Fibroblast of the aortic adventitia (primary cell): ENCODE measurements around the gene SLC39A1. TPM values are rescaled to one million over a fixed set of nuclear protein-coding genes. Genes with fewer than 3 reads are reported as not detected.
"Not testable (repeated sequence)": the region's sequence is repeated elsewhere in the genome, so short reads cannot be mapped to it uniquely, and the experiment has no call there.

ENCODE experiments used
- DNase-seq: peaks from one replicate; pipeline ENCODE4 v3.0.0-alpha.2; 2010; ENCODE audit warnings: low read depth
- H3K4me3 ChIP-seq: 2 replicates; pipeline ENCODE4 v1.5.1; 2011; ENCODE audit warnings: low read depth, mild to moderate bottlenecking, control low read depth, low read length, moderate library complexity
- total RNA-seq: library from RNA; depleted of rRNA; stranded (reverse); fragments of >200 nt; gene quantifications from 2 replicates; pipeline ENCODE4 v1.2.3, GENCODE V29; 2012; ENCODE audit warnings: low replicate concordance
- TF ChIP-seq, protein P1 (sequence below): IDR thresholded peaks from 2 replicates; pipeline ENCODE4 v1.5.1; 2011; ENCODE audit warnings: mild to moderate bottlenecking, low read length, control low read depth, inconsistent platforms; ENCODE audit not compliant: insufficient read depth

The SLC39A1 gene
- total RNA-seq, 1 donor = 85.9 TPM

DNA sequence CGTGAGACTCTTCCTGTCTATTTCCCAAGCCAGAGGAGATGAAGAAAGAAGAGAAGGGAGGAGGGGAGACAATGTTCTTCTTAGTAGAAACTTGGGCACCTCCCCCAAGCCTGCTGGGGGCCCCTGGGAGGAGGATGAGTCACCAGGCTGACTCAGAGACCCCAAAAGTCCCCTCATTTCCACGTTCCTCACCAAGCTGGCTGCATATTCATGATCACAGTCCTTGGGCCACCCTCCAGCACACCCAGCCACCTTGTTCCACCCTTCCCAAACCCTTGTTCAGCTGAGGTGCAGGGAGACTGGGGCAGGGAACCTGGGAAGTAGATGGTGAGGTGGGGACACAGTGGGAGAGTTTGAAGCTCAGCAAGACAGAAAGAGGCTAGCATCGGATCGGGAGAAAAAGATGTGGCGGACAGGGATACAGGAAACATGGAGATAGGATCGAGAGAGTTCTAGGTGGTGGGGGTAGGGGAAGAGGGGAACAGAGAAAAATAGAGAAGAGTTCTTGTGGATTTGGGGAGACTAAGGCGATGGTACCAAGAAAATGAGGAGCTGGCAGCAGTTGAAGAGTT lies 22.1 kb upstream of the SLC39A1 start:
- H3K4me3 ChIP-seq = peak overlapping the region; percentile 96
- peak; percentile 70 for DNase-seq

GRCh38 chr1:153984123-153984894 lies 21.0 kb upstream of the SLC39A1 start:
- H3K4me3 ChIP-seq = peak overlapping the region; percentile 96
- DNase-seq = no peak
- TF ChIP-seq, protein P1, sequence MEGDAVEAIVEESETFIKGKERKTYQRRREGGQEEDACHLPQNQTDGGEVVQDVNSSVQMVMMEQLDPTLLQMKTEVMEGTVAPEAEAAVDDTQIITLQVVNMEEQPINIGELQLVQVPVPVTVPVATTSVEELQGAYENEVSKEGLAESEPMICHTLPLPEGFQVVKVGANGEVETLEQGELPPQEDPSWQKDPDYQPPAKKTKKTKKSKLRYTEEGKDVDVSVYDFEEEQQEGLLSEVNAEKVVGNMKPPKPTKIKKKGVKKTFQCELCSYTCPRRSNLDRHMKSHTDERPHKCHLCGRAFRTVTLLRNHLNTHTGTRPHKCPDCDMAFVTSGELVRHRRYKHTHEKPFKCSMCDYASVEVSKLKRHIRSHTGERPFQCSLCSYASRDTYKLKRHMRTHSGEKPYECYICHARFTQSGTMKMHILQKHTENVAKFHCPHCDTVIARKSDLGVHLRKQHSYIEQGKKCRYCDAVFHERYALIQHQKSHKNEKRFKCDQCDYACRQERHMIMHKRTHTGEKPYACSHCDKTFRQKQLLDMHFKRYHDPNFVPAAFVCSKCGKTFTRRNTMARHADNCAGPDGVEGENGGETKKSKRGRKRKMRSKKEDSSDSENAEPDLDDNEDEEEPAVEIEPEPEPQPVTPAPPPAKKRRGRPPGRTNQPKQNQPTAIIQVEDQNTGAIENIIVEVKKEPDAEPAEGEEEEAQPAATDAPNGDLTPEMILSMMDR = no peak

More for the DNA sequence above, 22.1 kb upstream of the SLC39A1 start:
- TF ChIP-seq, protein P1 = no peak

- DNase-seq, H3K4me3 ChIP-seq: not testable (repeated sequence)
Observed at GRCh38 chr1:153981735-153982134, 18.4 kb upstream of the SLC39A1 start.

- DNase-seq = not testable (repeated sequence)
Observed at GRCh38 chr1:153979091-153979490, 15.8 kb upstream of the SLC39A1 start.

GRCh38 chr1:153978274-153978909 lies 15.1 kb upstream of the SLC39A1 start:
- TF ChIP-seq, protein P1 = no peak
- peak overlapping the region; percentile 98 for H3K4me3 ChIP-seq
- DNase-seq = no peak

More at GRCh38 chr1:153979091-153979490, 15.8 kb upstream of the SLC39A1 start:
- not testable (repeated sequence) for H3K4me3 ChIP-seq

DNA sequence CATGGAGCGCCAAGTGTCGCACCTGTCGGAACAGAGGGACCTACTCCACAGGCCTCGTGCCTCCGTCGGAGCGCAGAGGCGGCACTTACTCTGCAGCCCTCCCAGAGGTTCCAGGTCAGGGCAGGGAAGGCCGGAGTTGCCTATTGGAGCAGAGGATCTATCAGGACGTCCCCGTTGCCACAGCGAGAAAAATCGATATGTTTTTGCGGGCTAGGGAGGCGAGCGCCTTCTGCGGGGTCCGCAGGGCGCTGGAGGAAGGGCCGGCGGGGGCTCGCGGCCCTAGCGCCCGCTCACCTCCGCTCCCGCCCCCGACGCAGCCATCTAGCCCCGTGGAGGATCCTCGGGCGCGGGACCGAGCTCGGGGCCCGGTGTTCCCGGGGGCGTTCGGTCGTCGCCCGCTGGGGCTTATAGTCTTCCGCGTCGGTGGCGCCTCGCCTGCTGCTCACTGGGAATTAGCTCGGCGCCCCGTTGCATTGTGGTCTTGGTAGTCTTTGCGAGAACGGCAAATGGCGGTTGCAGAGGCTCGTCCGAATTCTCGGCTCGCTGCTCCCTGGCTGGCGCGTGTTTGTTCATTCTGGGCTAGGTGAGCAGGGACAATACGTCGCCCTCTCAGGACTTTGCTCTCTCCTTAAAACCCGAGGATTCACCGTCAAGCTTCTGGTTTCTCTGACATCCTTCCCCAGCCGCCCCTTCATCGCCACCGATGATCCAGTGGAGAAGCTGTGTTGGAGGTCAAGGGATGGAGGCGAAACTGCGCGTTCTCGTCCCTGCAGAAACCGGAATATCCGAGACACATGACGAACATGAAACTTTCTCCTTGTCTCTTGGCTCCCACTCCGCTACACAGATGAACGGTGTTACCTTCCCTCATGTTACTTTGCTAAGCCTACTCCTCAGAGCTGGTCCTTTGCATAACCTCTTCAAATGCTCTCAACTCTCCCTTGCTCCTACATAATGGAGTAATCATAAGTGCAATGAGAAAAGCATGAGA lies 14.2 kb upstream of the SLC39A1 start, which contains the start of gene JTB:
Gene JTB (minus strand): TSS at position 425 of the 991 bp plus-strand sequence. CDS start 422 bp downstream, at position 3.
- H3K4me3 ChIP-seq = peak within 1 kb of the TSS; percentile 98
- TF ChIP-seq, protein P1 = peak; percentile 12
- DNase-seq = peak; percentile 78

DNA sequence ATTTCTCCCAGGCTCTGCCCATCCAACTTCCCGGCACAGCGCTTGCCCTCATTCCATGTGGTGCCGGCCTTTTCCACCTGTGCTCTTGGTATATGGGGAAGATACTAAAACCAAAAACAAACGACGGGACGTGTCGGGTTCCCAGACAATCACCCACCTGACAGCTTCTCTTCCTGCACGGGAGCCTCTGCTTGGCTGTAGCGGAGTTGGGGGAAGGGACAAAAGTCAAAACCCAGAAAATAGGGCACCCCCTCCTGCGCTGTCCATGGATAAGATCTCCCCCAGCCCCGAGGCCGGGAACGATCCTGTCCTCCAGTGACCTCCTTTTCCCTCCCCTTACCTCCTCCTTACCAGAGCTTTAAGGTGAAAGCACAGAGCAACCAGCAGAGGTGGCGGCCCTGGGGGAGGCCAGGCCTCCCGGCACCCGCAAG lies 13.5 kb upstream of the SLC39A1 start:
- TF ChIP-seq, protein P1 = no peak
- peak overlapping the region; percentile 98 for H3K4me3 ChIP-seq
- DNase-seq = no peak
